IPS-18c (cell line): Measurements from ENCODE around the gene REXO1.

Source experiments
- H3K4me3 ChIP-seq: 2 replicates; pipeline ENCODE4 v1.7.0; 2013; ENCODE audit warnings: low read depth, mild to moderate bottlenecking, low read length, moderate library complexity; ENCODE audit not compliant: insufficient read depth
- H3K9me3 ChIP-seq: one replicate; pipeline ENCODE4 v1.6.1; 2013; ENCODE audit warnings: mild to moderate bottlenecking, low read length, moderate library complexity; ENCODE audit not compliant: control insufficient read depth, insufficient read depth

Gene REXO1

DNA sequence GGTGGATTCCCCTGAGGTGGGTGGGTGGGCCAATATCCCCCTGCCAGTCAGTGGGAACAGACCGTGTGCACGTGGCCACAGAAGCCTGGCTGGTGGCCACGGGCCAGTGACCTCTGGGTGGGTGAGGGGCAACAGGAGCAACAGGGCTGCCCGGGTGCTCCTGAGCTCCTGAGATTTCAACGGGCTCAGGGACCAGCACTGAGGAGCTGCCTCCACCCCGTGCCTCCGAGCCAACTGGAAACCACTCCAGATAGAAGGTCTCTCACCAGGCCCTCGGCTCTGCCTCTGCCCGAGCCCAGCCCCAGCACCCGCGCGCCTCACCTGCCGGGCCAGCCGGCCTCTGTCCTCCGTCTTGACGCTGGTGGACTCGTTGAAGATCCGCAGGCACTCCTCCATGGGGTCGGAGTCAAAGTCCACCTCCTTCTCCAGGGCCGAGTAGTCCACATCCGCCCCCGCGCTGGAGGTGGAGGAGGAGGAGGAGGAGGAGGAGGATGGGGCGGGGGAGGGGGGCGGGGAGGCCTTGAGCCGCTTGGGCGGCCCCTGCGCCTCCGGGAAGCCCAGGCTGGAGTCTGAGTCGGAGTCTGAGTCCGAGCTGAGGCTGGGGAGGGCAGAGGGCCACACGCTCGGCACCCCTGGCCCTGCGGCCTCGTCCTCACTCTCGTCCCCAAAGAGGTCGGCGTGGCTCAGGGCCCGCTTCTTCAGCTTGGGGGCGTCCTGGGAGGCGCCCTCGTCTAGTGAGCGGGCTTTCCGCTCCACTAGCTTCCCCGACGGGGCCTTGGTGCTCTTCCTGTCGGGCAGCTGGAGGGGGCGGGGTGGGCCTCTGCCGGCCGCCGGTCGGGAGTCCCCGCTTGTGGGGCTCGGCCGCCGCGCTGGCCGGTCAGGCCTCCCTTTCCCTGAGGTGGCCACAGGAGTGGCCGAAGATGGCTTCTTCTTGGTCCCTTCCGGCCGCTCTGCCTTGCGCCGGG lies 21.4 kb downstream of the REXO1 start:
- no peak overlapping the region for H3K4me3 ChIP-seq
- H3K9me3 ChIP-seq = no peaks in the 10 kb centered on the region

DNA sequence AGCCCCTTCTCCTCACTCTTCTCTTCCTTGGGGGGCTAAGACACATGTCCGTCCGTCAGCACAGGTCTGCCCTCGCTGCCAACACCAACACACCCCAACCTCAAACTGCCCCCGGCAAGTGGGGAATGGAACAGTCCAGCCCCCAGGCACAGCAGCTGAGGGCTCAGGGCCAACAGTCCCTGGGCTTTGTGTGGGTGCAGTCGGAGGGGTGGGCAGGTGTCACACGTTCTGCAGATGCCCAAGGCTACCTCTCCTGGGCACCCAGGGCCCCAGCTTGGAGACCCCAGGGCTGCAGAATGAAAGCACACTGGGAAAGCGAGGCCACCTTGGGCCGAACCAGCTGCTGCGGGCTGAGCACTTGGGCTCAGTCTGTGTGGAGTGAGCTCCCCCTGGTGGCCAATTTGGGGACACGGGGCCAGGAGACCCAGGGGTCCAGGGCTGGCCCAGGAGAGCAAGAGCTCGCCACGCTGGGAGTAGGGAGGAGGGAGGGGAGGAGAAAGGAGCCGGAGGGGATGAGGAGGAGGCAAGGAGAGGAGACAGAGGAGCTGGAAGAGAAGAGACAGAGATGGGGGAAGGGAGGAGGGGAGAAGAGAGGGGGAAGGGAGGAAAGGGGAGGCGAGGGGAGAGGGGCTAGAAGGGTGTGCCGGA lies 22.2 kb downstream of the REXO1 start:
- Histone ChIP-seq H3K4me3 (no peak overlapping the region), H3K9me3 (no peaks in the 10 kb centered on the region)

DNA sequence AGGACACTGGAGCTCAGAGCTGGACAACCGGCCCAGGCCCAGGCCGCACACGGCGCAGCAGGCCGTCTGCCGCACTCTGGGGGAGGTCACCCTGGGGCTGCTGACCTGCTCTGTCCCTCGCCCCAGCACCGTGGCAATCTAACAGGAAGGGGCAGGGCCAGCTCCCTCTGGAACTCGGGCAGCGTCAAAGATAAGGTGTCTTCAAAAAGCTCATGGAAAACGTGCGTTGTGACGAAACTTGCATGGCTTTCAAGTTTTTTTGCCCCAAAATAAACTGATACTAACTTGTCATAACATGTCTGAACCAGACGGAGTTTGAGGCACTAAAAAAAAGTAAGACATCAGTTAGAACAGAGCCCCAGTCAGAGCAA lies 24.0 kb downstream of the REXO1 start:
- Histone ChIP-seq H3K9me3 (no peaks in the 10 kb centered on the region), H3K4me3 (no peak overlapping the region)

DNA sequence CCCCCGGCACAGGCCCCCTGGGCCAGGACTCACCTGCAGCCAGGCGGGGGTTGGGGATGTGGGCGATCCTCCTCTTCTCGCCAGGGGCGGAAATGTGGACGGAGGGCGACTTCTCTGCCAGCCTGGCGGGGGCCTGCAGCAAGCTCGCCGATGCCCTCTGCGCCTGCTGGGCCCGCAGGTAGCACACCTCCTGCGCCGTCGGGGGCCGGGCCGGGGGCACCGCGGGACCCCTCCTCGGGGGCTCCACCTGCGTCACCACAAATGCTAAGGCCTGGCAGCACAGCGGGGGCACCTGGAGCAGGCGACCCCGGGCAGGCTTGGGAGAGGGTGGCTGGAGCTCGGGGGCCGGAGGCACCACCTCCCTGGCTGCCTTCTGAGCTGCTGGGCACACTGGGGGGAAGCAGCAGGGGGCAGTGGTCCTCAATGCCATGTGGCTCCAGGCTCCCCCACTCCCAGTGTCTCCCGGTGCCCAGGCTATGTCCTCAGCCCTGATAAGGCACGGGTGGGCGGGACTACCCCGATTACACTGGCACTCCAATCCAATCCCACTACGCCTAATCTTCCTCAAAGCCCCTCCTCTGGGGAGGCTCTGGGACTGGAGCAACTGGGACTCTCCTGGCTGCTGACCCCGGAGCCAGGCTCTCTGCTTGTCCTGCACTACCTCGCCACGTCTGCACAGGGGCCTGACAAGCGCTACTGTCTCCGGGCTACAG lies 24.6 kb downstream of the REXO1 start:
- no peaks in the 10 kb centered on the region for H3K9me3 ChIP-seq
- H3K4me3 ChIP-seq = no peak overlapping the region

DNA sequence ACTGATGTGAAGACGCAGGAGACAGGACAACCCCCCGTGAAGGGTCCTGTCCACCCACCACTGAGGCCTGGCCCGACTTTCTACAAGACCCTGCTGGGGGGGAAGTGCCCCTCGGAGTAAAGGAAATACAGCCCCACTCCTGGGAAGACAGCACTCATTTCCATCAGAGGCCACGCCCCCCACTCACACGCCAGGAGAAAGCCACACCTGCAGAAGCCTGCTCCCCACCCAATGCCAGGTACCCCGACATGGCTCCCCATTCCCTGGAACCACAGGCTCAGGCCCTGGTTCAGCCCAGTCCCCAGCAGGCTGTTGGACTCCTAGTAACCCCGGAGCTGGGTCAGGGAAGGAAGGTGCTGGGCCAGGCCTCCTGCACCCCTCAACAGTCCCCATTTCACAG lies 25.3 kb downstream of the REXO1 start:
- no peaks in the 10 kb centered on the region for H3K9me3 ChIP-seq

DNA sequence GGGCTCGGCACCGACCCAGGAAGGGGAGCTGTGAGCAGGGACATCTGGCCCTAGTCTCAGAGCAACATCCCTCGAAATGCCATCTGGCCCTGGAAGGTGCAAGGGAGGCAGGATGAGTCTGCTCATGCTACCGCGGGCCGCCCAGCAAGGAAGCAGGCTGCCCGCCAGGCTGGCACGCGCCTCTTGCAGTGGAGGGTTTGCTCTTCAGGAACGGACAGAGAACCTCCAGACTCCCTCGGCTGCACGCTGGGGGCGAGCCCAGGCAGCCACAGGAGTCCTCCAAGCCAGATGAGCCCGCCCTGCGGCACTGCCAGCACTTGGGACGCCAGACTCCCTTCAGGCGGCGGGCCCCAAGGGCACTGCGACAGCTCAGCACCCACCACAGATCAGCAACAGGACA lies 26.1 kb downstream of the REXO1 start:
- Histone ChIP-seq H3K9me3 (no peaks in the 10 kb centered on the region), H3K4me3 (no peak overlapping the region)

More for the DNA sequence above, 25.3 kb downstream of the REXO1 start:
- H3K4me3 ChIP-seq = no peak overlapping the region

DNA sequence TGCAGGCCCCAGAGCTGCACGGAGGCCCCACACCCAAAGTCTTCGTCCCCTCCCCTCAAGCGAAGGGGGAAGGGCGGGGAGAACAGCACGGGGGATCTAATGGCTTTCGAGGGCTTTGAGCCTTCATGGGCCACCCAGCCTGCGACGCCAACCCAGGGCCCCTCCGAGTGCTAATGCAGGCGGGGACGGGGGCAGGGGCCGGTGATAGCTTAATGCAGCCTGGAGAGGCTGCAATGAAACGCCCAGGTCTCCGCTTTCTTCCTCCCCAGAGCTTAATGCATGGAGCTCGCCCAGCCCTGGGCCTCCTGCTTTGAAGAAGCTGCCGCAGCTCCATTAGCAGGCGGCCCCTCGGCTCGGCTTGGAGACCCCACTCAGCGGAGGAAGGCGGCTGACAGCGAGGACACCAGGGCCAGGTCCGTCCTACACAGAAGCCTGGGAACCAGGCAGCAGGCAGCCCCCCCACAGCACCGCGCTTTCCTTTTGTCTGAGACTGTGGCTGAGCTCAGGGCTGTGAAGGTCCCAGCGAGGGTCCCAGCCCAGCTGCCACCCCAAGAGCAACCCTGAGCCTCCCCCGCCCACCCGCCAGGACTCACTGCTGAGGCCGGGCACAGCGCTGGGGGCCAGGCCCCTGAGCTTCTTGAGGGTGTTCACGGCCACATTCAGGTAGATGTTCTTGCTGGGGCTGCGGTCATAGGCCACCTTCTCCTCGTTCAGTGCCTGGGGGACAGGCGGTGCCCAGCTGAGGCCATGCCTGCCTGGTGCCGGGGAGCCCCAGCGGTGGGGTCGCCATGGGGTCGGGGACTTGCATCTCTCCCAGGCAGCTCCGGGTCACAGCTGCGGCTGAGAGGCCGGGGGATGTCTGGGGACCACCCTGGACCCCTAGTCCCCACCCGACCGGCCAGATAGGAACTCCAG lies 28.7 kb downstream of the REXO1 start:
- no peaks in the 10 kb centered on the region for H3K9me3 ChIP-seq
- no peak overlapping the region for H3K4me3 ChIP-seq

DNA sequence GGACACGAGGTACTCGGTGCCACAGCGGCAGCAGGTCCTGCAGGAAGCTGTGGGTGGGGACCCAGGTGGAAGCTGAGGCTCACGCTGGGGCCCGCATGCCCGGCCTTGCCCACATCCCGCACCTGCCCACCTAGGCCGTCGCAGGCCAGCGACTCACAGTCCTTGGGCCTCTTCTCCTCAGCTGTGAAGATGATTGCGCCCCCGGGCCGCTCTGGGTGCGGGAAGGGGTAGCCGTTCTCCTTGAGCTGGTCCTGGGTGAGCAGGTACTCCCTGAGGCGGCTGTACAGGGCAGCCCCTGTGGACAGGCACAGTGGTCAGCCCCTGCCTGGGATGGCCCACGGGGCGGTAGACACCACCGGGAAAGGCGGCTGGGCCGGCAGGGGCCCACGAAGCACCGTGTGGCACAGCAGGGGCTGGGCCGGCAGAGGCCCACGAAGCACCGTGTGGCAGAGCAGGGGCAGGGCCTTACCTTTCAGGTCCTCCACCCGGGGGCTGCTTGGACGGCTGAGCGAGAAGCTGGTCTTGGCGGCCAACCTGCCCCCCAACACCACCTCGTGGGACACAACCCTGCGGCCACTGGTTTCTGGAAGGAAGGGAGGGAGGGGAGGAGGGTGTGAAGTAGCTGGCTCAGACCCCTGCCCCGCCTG lies 29.6 kb downstream of the REXO1 start:
- H3K9me3 ChIP-seq = no peaks in the 10 kb centered on the region
- no peak overlapping the region for H3K4me3 ChIP-seq

DNA sequence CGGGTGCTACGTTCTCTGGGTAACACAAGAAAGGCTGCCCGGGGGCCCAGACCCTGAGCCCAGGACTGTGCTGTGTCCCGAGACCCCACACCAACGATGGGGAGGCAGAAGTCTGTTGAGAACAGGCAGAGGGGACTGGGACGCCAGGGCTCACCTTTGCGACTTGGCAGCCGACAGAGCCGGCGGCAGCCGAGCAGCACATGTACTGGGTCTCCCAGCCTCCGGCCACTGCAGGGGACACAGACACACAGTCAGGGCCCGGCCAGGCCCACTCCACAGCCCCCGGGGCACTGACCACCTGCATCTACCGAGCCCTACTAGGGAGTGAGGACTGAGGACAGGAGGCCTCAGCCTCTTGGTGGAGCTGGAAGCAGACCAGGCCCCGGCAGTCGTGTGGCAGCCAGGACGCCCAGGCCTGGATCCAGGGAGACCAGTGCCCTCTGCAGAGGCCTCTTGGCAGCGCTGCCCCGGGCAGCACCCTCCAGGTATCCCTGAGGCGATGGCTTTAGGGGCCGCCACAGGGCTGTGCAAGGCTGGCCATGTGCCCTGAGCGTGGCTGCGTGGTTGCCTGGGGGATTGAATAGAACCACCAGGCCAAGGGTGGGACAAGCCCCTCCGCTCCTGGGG lies 30.6 kb downstream of the REXO1 start:
- H3K4me3 ChIP-seq = no peak overlapping the region

DNA sequence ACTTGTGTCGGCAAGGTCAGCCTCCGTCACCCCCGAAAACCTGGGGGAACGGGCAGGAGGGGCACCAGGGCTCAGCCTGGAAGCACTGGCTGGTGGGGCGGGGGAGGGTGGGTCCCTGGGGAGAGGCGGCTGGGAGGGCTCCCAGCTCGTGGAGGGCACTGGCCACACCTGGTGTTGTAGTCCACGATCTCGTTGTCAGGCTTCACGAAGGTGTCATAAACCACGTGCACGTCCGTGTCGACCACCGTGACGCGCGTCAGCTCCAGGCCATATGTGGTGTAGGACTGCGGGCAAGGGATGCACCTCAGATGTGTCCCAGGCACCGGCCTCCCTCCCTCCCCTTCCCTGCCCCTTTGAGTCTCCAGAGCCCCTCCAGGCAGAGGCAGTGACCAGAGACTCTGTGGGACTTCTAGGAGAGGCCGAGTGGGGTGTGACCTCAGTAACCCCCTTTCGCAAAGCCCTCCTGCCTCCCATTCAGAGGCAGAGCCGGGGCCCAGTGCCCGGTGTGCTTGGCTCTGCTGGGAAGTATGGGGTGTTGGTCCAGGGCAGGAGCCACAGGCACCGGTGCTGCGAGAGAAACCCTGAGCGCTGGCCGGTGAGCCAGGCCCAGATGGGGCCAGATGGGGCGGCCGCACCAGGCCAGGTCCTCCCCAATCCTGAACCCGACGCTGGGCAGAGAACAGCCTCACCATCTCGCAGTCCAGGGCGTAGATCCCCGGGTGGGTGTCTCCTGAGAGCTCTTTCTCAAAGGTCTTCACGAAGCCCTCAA lies 31.6 kb downstream of the REXO1 start:
- Histone ChIP-seq H3K4me3 (no peak overlapping the region), H3K9me3 (no peaks in the 10 kb centered on the region)

More for the DNA sequence above, 30.6 kb downstream of the REXO1 start:
- H3K9me3 ChIP-seq = no peaks in the 10 kb centered on the region

DNA sequence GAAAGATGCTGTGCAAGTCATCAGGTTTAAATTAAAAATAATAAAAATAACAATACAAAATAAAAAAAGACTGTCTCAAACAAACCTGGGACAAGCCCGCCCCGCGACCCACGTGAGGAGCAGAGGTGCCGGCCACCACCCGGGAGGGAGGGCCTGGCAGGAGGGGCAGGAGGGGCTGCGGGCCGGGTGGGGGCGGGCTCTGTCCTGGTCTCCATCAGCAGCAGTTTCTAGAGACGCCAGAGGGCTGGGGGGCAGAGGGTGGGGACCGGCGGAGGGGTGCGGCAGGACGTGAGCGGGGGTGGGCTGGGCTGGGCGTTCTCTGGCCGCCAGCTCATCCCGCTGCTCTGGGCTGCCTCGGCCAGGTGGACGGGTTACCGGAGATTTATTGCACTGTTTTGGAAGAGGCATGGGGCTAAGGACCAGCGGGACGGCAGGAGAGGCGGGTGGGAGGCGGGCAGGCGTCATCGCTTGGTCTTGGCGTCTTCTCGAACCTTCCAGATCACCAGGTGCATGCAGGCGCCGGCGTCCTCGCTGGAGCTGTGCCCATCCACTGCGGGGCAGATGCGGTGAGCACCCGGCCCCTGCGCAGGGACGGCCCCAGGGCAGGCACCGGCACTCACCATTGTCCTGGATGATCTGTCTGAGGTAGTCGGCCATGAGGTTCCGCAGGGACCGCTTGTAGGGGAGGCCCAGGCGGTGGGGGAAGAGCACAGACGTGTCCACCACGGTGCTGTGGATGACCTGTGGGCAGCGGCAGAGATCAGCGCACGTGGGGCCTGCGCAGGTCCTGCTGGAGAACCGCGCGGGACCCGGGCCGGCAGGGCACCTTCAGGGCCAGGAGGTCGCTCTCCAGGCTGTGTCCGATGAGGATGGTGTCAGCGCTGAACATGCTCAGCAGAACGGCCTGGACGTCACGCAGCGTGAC lies 32.4 kb downstream of the REXO1 start:
- H3K9me3 ChIP-seq = no peaks in the 10 kb centered on the region
- no peak overlapping the region for H3K4me3 ChIP-seq

DNA sequence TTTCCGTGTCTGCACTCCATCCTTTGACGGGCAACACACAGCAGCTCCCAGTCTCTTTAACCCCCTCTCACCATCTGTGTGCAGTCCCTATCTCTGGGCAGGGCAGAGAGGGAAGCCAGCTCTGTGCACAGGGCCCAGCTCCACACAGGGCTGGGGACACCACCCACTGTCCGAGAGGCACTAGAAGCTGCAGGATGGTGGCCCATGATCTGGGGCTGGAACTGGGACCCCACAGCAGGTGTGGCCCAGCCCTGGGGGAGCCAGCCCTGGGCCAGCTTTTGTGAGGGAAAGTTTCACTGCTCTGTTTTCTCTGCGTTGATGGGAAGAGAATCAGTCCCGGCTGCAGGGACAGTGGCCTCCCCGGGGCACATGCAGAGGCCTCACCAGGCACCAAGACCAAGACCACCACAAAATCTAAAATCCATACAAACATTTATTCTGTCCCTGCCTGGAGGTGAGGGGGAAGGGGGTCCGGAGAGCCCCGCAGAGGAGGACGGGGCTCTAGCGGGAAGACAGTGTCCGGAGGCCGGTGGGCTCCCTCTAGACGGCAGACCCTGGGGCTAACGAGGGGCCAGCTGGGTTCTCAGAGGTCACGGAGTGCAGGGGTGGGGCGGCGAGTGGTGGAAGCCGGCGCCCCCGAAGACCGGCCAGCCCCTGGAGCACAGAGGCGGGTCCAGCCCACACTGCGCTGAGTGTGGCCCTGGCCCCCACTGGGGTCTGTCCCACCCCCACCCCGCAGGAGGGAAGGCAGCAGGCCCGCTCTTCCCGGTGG lies 33.3 kb downstream of the REXO1 start:
- H3K4me3 ChIP-seq = no peak overlapping the region
- no peaks in the 10 kb centered on the region for H3K9me3 ChIP-seq

DNA sequence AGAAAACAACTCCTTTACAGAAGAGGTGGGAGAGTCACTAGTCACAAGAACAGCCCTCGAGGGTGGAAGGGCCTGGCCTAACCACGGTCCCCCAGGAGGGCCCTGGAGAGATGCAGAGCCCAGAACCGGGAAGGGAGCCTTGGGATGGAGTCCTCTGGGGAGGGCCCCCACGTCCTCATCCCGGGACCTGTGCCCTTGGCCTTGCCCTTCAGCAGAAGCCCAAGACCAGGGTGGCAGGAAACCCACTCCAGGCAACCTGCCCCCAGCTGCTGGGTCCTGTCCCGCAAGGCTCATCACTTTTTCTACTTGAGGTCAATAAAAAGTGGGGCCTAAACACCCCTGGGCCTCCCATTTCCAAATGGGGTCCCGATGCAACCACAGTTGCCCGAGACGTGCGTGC lies 33.9 kb downstream of the REXO1 start:
- H3K4me3 ChIP-seq = no peak overlapping the region
- no peaks in the 10 kb centered on the region for H3K9me3 ChIP-seq
